Small intestine (tissue), 7 donors: ENCODE data around the gene KIF1A. TPM values are rescaled to one million over a fixed set of nuclear protein-coding genes. Genes with fewer than 3 reads are reported as not detected.

Experiments
- DNase-seq, 2 donors: peaks; one replicate each; pipeline versions ENCODE4 v3.0.0 to v3.0.0-alpha.2; 2013
- FAIRE-seq: peaks from 2 replicates; lab custom pipeline; 2012; peaks lifted over from hg19 to GRCh38; lab: Jason Lieb, UNC
- H3K27ac ChIP-seq, 3 donors: one replicate each; pipeline ENCODE4 v1.5.1; 2013; ENCODE audit warnings: low read length in 2 of 3, mild to moderate bottlenecking in 2 of 3, control low read depth in 1 of 3, inconsistent platforms in 1 of 3, low read depth in 1 of 3, moderate library complexity in 1 of 3
- H3K27me3 ChIP-seq, 3 donors: one replicate each; pipeline ENCODE4 v1.6.1; 2013; ENCODE audit warnings: low read length in 3 of 3, inconsistent platforms in 1 of 3; ENCODE audit not compliant: control insufficient read depth in 3 of 3, insufficient read depth in 3 of 3
- H3K36me3 ChIP-seq, 3 donors: one replicate each; pipeline ENCODE4 v1.6.1; 2013; ENCODE audit warnings: low read length in 3 of 3, inconsistent platforms in 1 of 3, low read depth in 1 of 3, mild to moderate bottlenecking in 1 of 3, moderate library complexity in 1 of 3; ENCODE audit not compliant: control insufficient read depth in 3 of 3, insufficient read depth in 2 of 3
- H3K4me1 ChIP-seq, 3 donors: one replicate each; pipeline ENCODE4 v1.6.1; 2013; ENCODE audit warnings: low read length in 2 of 3, inconsistent platforms in 1 of 3, low read depth in 1 of 3, mild to moderate bottlenecking in 1 of 3, moderate library complexity in 1 of 3; ENCODE audit not compliant: control insufficient read depth in 3 of 3, insufficient read depth in 2 of 3
- H3K4me3 ChIP-seq, 3 donors: one replicate each; pipeline ENCODE4 v1.5.1; 2013; ENCODE audit warnings: low read length in 3 of 3, control low read depth in 1 of 3, inconsistent platforms in 1 of 3, low read depth in 1 of 3, mild to moderate bottlenecking in 1 of 3, moderate library complexity in 1 of 3
- H3K9me3 ChIP-seq, 2 donors: one replicate each; pipeline ENCODE4 v1.6.1; 2013; ENCODE audit warnings: low read depth in 1 of 2, low read length in 1 of 2; ENCODE audit not compliant: control insufficient read depth in 2 of 2, insufficient read depth in 1 of 2
- WGBS, 3 donors: extraction: QIAGEN DNeasy Blood & Tissue Kit; methylation state at CpG; one replicate each; pipeline ENCODE4 v1.1.7; 2013; 5-methylcytosine and 5-hydroxymethylcytosine counted together
- polyA plus RNA-seq, 4 donors: library from polyadenylated mRNA; stranded (reverse) in 3 of 4; unstranded in 1 of 4; fragments of 200-250 nt in 3 of 4; fragments of 120-200 nt in 1 of 4; gene quantifications; one replicate each; pipeline versions ENCODE4 v1.2.1 to v1.2.3, GENCODE V29; 2013
- donor health status: healthy with polysubstance abuse.
- donor health status: control.
- donor health status: control.
- donor health status: Bipolar disorder and iron deficiency.
- donor health status: healthy.

KIF1A gene
- polyA plus RNA-seq, 4 donors, result 0.27 to 7.7 (median 1.9) TPM

GRCh38 chr2:240789501-240790369 is 30.3 kb downstream of the KIF1A start:
- Histone ChIP-seq H3K4me1 (peaks cover 0 to 23% (median 0%) of the 10 kb centered on the region in 3 donors), H3K4me3 (no peak overlapping the region), H3K9me3 (no peaks in the 10 kb centered on the region), H3K27me3 (no peaks in the 10 kb centered on the region), H3K36me3 (no peaks in the 10 kb centered on the region), H3K27ac (no peak overlapping the region)
- 79 to 86% (median 84%) methylated on average over 23 of the region's 23 CpGs for WGBS, 3 donors
- DNase-seq (no peak), FAIRE-seq (no peak)

GRCh38 chr2:240789051-240789453 is 31.0 kb downstream of the KIF1A start:
- Histone ChIP-seq H3K27me3 (no peaks in the 10 kb centered on the region), H3K36me3 (no peaks in the 10 kb centered on the region), H3K27ac (no peak overlapping the region), H3K4me1 (peaks cover 0 to 17% (median 0%) of the 10 kb centered on the region in 3 donors), H3K9me3 (no peaks in the 10 kb centered on the region), H3K4me3 (no peak overlapping the region)
- WGBS, 3 donors, result 81 to 89% (median 82%) methylated on average over 12 to 13 of the region's 13 CpGs
- DNase-seq (no peak), FAIRE-seq (no peak)

GRCh38 chr2:240788482-240788881 is 31.5 kb downstream of the KIF1A start:
- DNase-seq, result no peak
- H3K9me3 ChIP-seq, result no peaks in the 10 kb centered on the region
- no peak for FAIRE-seq
- H3K27me3 ChIP-seq, result no peaks in the 10 kb centered on the region
- H3K36me3 ChIP-seq, result no peaks in the 10 kb centered on the region
- H3K4me1 ChIP-seq, result peaks cover 0 to 11% (median 0%) of the 10 kb centered on the region in 3 donors
- WGBS, 3 donors, result 52 to 81% (median 54%) methylated on average over 4 of the region's 4 CpGs
- no peak overlapping the region for H3K4me3 ChIP-seq
- no peak overlapping the region for H3K27ac ChIP-seq

- Histone ChIP-seq H3K9me3 (no peaks in the 10 kb centered on the region), H3K4me1 (peaks cover 0 to 4% (median 0%) of the 10 kb centered on the region in 3 donors), H3K27ac (no peak overlapping the region), H3K27me3 (no peaks in the 10 kb centered on the region), H3K36me3 (no peaks in the 10 kb centered on the region), H3K4me3 (no peak overlapping the region)
- 76 to 87% (median 78%) methylated on average over 23 of the region's 23 CpGs for WGBS, 3 donors
- FAIRE-seq (no peak), DNase-seq (no peak)
These were observed 32.2 kb downstream of the KIF1A start for GRCh38 chr2:240787521-240788472.

GRCh38 chr2:240786871-240787311 is 33.1 kb downstream of the KIF1A start:
- 71 to 83% (median 76%) methylated on average over 16 to 17 of the region's 17 CpGs for WGBS, 3 donors
- no peaks in the 10 kb centered on the region for H3K36me3 ChIP-seq
- no peaks in the 10 kb centered on the region for H3K27me3 ChIP-seq
- H3K9me3 ChIP-seq, result no peaks in the 10 kb centered on the region
- no peak overlapping the region for H3K4me3 ChIP-seq
- H3K27ac ChIP-seq, result no peak overlapping the region
- FAIRE-seq (no peak), DNase-seq (no peak)
- no peaks in the 10 kb centered on the region for H3K4me1 ChIP-seq

- Histone ChIP-seq H3K36me3 (no peaks in the 10 kb centered on the region), H3K4me1 (no peaks in the 10 kb centered on the region), H3K27ac (no peak overlapping the region), H3K9me3 (no peaks in the 10 kb centered on the region), H3K4me3 (no peak overlapping the region), H3K27me3 (no peaks in the 10 kb centered on the region)
- DNase-seq, result no peak
- FAIRE-seq, result no peak
- WGBS, 3 donors, result 56 to 86% (median 83%) methylated on average over 8 of the region's 8 CpGs
These were observed 33.6 kb downstream of the KIF1A start for GRCh38 chr2:240786355-240786841.

GRCh38 chr2:240785424-240786335 is 34.3 kb downstream of the KIF1A start:
- Histone ChIP-seq H3K4me1 (no peaks in the 10 kb centered on the region), H3K4me3 (no peak overlapping the region), H3K27me3 (no peaks in the 10 kb centered on the region), H3K36me3 (no peaks in the 10 kb centered on the region), H3K9me3 (no peaks in the 10 kb centered on the region), H3K27ac (no peak overlapping the region)
- DNase-seq (no peak), FAIRE-seq (no peak)
- 67 to 70% (median 70%) methylated on average over 21 to 25 of the region's 25 CpGs for WGBS, 3 donors
